GM06990 (cell line): ENCODE measurements around the gene IL20RA.

Source experiments
- DNase-seq: peaks from one replicate; pipeline ENCODE4 v3.0.0-alpha.2; 2011; ENCODE audit not compliant: insufficient read length; ENCODE audit errors: extremely low read depth
- H3K27me3 ChIP-seq: replicated peaks from 2 replicates; pipeline ENCODE4 v1.6.0; 2011; ENCODE audit warnings: low read length; ENCODE audit not compliant: control insufficient read depth, insufficient read depth
- H3K36me3 ChIP-seq: 2 replicates; pipeline ENCODE4 v1.5.1; 2011; ENCODE audit warnings: low read length; ENCODE audit not compliant: control insufficient read depth, insufficient read depth
- H3K4me3 ChIP-seq: replicated peaks from 2 replicates; pipeline ENCODE4 v1.5.1; 2011; ENCODE audit warnings: low read depth, mild to moderate bottlenecking, control low read depth, low read length
- CTCF ChIP-seq: IDR thresholded peaks from 2 replicates; pipeline ENCODE4 v1.5.1; 2011; ENCODE audit warnings: low read length, control low read depth, mild to moderate bottlenecking, inconsistent platforms; ENCODE audit not compliant: insufficient read depth, poor library complexity, severe bottlenecking

The IL20RA gene

DNA sequence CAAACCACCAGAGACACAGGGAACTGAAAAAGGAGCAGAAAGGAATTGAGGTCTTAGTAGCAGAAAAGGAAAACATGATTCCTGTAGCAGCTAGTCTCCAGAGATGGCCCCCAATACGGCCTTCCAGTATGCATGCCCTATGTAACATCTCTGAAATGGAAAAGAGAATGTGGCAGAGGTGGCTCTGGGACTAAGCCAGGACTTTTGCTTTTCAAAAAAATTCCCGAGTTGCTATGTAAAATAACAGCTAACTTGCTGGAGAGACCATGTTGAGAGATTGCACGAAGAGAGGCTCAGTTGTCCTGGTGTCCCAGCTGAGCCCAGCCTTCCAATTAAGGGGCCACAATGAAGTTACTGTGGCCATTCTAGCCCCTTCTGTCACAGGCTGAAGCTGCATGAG lies 27.7 kb downstream of the IL20RA start:
- no peak for TF ChIP-seq CTCF
- Histone ChIP-seq H3K36me3 (no peaks in the 10 kb centered on the region), H3K4me3 (no peak overlapping the region), H3K27me3 (no peaks in the 10 kb centered on the region; the same call in 1 of the 2 replicates)
- no peak for DNase-seq

DNA sequence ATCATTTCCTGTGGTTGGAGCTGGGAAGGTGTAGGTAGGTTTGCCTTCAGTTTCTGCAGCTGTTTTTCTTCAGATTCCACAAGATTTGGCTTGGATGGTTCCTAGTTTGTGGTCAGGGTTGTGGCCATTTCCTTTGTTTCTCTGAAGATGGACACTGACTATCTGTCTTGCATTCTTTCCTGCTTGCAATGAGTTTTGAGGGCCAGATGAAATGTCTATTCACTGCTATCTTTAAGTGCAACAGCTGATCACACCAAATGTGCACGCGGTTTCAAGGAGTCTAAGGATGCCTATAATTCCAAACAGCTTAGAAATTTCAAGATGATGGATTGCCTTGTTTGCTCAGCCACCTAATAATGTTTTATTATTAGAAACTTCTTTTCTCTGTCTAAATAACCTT lies 28.4 kb downstream of the IL20RA start:
- TF ChIP-seq CTCF = no peak
- DNase-seq = no peak

GRCh38 chr6:137015943-137016342 lies 28.8 kb downstream of the IL20RA start:
- Histone ChIP-seq H3K27me3 (no peaks in the 10 kb centered on the region; the same call in 1 of the 2 replicates), H3K36me3 (no peaks in the 10 kb centered on the region), H3K4me3 (no peak overlapping the region)
- TF ChIP-seq CTCF = no peak
- no peak for DNase-seq

More for the DNA sequence above, 28.4 kb downstream of the IL20RA start:
- Histone ChIP-seq H3K4me3 (no peak overlapping the region), H3K36me3 (no peaks in the 10 kb centered on the region), H3K27me3 (no peaks in the 10 kb centered on the region; the same call in 1 of the 2 replicates)

GRCh38 chr6:137013738-137014602 lies 30.8 kb downstream of the IL20RA start:
- DNase-seq = no peak
- Histone ChIP-seq H3K36me3 (no peaks in the 10 kb centered on the region), H3K27me3 (no peaks in the 10 kb centered on the region; the same call in 1 of the 2 replicates)

DNA sequence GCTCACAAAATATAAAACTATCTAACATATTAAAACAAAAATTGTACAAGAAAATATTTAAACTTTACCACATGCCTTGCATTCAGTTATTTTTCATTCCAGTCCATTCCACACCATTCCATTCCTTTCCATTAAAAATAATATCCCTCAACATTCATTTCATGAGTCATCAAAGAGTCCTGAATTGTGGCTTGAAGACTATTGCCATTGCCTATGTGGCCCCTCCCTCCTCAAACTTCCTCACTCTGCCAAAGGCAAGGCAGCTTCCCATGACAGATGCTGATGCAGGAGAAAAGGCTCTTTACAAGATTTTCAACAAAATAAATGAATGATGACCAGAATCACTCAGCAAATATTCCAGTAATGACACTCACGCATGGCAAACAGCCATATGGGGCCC lies 31.7 kb downstream of the IL20RA start:
- Histone ChIP-seq H3K36me3 (no peaks in the 10 kb centered on the region), H3K4me3 (no peak overlapping the region), H3K27me3 (no peaks in the 10 kb centered on the region; the same call in 1 of the 2 replicates)
- no peak for TF ChIP-seq CTCF
- no peak for DNase-seq

More at GRCh38 chr6:137013738-137014602, 30.8 kb downstream of the IL20RA start:
- TF ChIP-seq CTCF = peak; percentile 34
- H3K4me3 ChIP-seq = no peak overlapping the region
